Amygdala (tissue), 56 donors: ENCODE data around the gene GPR183.
"Not testable (repeated sequence)": the region's sequence is repeated elsewhere in the genome, so short reads cannot be mapped to it uniquely, and the experiment has no call there.

ENCODE experiments used
- DNase-seq, 56 donors: peaks; one replicate each; lab custom pipeline; 2025; lab: John Stamatoyannopoulos, UW

GPR183 gene

GRCh38 chr13:99251921-99252320 is 55.3 kb downstream of the GPR183 start:
- no peak for DNase-seq

- DNase-seq: no peak
These were observed 56.0 kb downstream of the GPR183 start for GRCh38 chr13:99250982-99251825.

GRCh38 chr13:99249606-99250005 is 57.6 kb downstream of the GPR183 start:
- not testable (repeated sequence) for DNase-seq

- not testable (repeated sequence) for DNase-seq
These were observed 58.0 kb downstream of the GPR183 start for GRCh38 chr13:99249178-99249577.

- DNase-seq: no peak
These were observed 61.1 kb downstream of the GPR183 start for GRCh38 chr13:99246100-99246499.
